HCT116 (cell line): ENCODE data around the gene CA10. TPM values are rescaled to one million over a fixed set of nuclear protein-coding genes. Genes with fewer than 3 reads are reported as not detected.

Experiments used
- ATAC-seq: fragments of 200-7000 bp; cut with Tn5 transposase; 2 replicates; pipeline ENCODE4 v1.9.1; 2020; ENCODE audit warnings: mild to moderate bottlenecking, moderate library complexity
- BruUV-seq: library from RNA; stranded (reverse); fragments of 400-500 nt; replicated peaks from 2 replicates; lab custom pipeline; 2021; lab: Mats Ljungman, UMichigan
- CTCF ChIA-PET: fragments of 300-600 bp; sonication (Branson Sonifier 250); formaldehyde crosslinking; loops from one replicate; lab custom pipeline; 2021; ENCODE audit warnings: antibody characterized with exemption; lab: Charles Lee
- POLR2A ChIA-PET: fragments of 300-600, 350-600 bp; sonication (Branson Sonifier 250); formaldehyde crosslinking; loops from one replicate; lab custom pipeline; 2021; ENCODE audit warnings: antibody characterized with exemption; lab: Charles Lee
- RAD21 ChIA-PET, 2 experiments: fragments of 300-600 bp; sonication (Branson Sonifier 250); formaldehyde crosslinking; loops; one replicate each; lab custom pipeline; 2023; ENCODE audit warnings: low total read pairs in 2 of 2; ENCODE audit not compliant: uncharacterized antibody in 2 of 2, unreplicated experiment in 2 of 2, low non-redundant PET in 1 of 2; lab: Charles Lee
- DNase-seq: peaks from one replicate; pipeline ENCODE4 v3.0.0-alpha.2; 2010; ENCODE audit warnings: low read depth, low spot score
- H2AFZ ChIP-seq: fragments of 200-600 bp; shearing (Covaris generic), sonication (generic); 2 replicates; pipeline ENCODE4 v1.6.1; 2017; ENCODE audit warnings: low read depth, mixed run types, mixed read lengths, antibody characterized with exemption, low read length; ENCODE audit not compliant: poor library complexity, severe bottlenecking
- H3K27ac ChIP-seq: 2 replicates; pipeline ENCODE4 v1.5.1; 2012; ENCODE audit warnings: low read depth, low read length
- H3K27me3 ChIP-seq: fragments of 200-600 bp; sonication (generic); 2 replicates; pipeline ENCODE4 v1.6.1; 2016; ENCODE audit warnings: mixed run types, low read length, mixed read lengths; ENCODE audit not compliant: insufficient read depth
- H3K36me3 ChIP-seq, 2 experiments: fragments of 200-500 bp in 1 of 2; fragments of 200-600 bp in 1 of 2; sonication (Bioruptor generic) in 1 of 2; sonication (generic) in 1 of 2; 2 replicates each; pipeline versions ENCODE4 v1.5.1 to v1.6.1; 2014 to 2016; ENCODE audit warnings: low read length in 2 of 2, inconsistent platforms in 1 of 2, mixed read lengths in 1 of 2, mixed run types in 1 of 2; ENCODE audit not compliant: insufficient read depth in 2 of 2, control insufficient read depth in 1 of 2
- H3K4me1 ChIP-seq, 2 experiments: fragments of 200-600 bp in 1 of 2; sonication (generic) in 1 of 2; 2 replicates each; pipeline versions ENCODE4 v1.5.1 to v1.6.1; 2012 to 2017; ENCODE audit warnings: low read length in 2 of 2, inconsistent platforms in 1 of 2, mild to moderate bottlenecking in 1 of 2, mixed read lengths in 1 of 2, mixed run types in 1 of 2, moderate library complexity in 1 of 2; ENCODE audit not compliant: insufficient read depth in 2 of 2, control insufficient read depth in 1 of 2
- H3K4me2 ChIP-seq: fragments of 200-600 bp; sonication (generic); 2 replicates; pipeline ENCODE4 v1.6.1; 2017; ENCODE audit warnings: mixed run types, low read length, mixed read lengths
- H3K4me3 ChIP-seq, 2 experiments: fragments of 200-600 bp in 1 of 2; sonication (generic) in 1 of 2; replicated peaks in 1 of 2; 2 replicates each; pipeline ENCODE4 v1.5.1; 2011 to 2016; ENCODE audit warnings: low read length in 2 of 2, control low read depth in 1 of 2, low read depth in 1 of 2, mild to moderate bottlenecking in 1 of 2, mixed read lengths in 1 of 2, mixed run types in 1 of 2
- H3K79me2 ChIP-seq: fragments of 200-600 bp; sonication (generic); 2 replicates; pipeline ENCODE4 v1.6.1; 2017; ENCODE audit warnings: mild to moderate bottlenecking, mixed run types, low read length, moderate library complexity, mixed read lengths; ENCODE audit not compliant: insufficient read depth
- H3K9ac ChIP-seq: fragments of 200-600 bp; sonication (generic); 2 replicates; pipeline ENCODE4 v1.6.1; 2016; ENCODE audit warnings: low read length, mixed read lengths
- H3K9me2 ChIP-seq: fragments of 200-600 bp; sonication (generic), shearing (Covaris generic); 2 replicates; pipeline ENCODE4 v1.6.1; 2017; ENCODE audit warnings: mixed run types, mild to moderate bottlenecking, moderate library complexity; ENCODE audit not compliant: insufficient read depth
- H3K9me3 ChIP-seq, 2 experiments: fragments of 200-500 bp in 1 of 2; fragments of 200-600 bp in 1 of 2; sonication (Bioruptor generic) in 1 of 2; sonication (generic) in 1 of 2; 2 replicates each; pipeline ENCODE4 v1.6.1; 2014 to 2017; ENCODE audit warnings: low read length in 2 of 2, mixed read lengths in 2 of 2, inconsistent platforms in 1 of 2, low read depth in 1 of 2, mild to moderate bottlenecking in 1 of 2, mixed run types in 1 of 2, moderate library complexity in 1 of 2; ENCODE audit not compliant: control insufficient read depth in 1 of 2, insufficient read depth in 1 of 2
- H4K20me1 ChIP-seq: fragments of 200-600 bp; sonication (generic), shearing (Covaris generic); 2 replicates; pipeline ENCODE4 v1.6.1; 2017; ENCODE audit warnings: mixed run types, mild to moderate bottlenecking, moderate library complexity; ENCODE audit not compliant: insufficient read depth
- ATF3 ChIP-seq: IDR thresholded peaks from 2 replicates; pipeline ENCODE4 v1.6.1; 2012
- CBX3 ChIP-seq: IDR thresholded peaks from 2 replicates; pipeline ENCODE4 v1.6.1; 2012; ENCODE audit warnings: low read depth
- ELF1 ChIP-seq: IDR thresholded peaks from 2 replicates; pipeline ENCODE4 v1.6.1; 2012; ENCODE audit warnings: low read depth, borderline replicate concordance
- EZH2 ChIP-seq: fragments of 200-600 bp; sonication (generic); IDR thresholded peaks from 2 replicates; pipeline ENCODE4 v1.6.1; 2017; ENCODE audit warnings: antibody characterized with exemption, mixed run types
- JUND ChIP-seq: IDR thresholded peaks from 2 replicates; pipeline ENCODE4 v1.6.1; 2012
- MAX ChIP-seq: IDR thresholded peaks from 2 replicates; pipeline ENCODE4 v1.6.1; 2012
- POLR2A ChIP-seq: IDR thresholded peaks from 2 replicates; pipeline ENCODE4 v1.7.0; 2011; ENCODE audit warnings: borderline replicate concordance; ENCODE audit not compliant: insufficient read depth, insufficient read length; ENCODE audit errors: extremely low read depth
- POLR2AphosphoS5 ChIP-seq: IDR thresholded peaks from 2 replicates; pipeline ENCODE4 v1.6.1; 2011; ENCODE audit warnings: mild to moderate bottlenecking, low read depth, low read length, moderate library complexity
- RAD21 ChIP-seq: IDR thresholded peaks from 2 replicates; pipeline ENCODE4 v1.6.1; 2012; ENCODE audit warnings: low read depth, mild to moderate bottlenecking
- REST ChIP-seq: IDR thresholded peaks from 2 replicates; pipeline ENCODE4 v1.6.1; 2012; ENCODE audit warnings: low read depth
- SIN3A ChIP-seq: IDR thresholded peaks from 2 replicates; pipeline ENCODE4 v1.6.1; 2012; ENCODE audit warnings: low read depth
- SRF ChIP-seq: IDR thresholded peaks from 2 replicates; pipeline ENCODE4 v1.6.1; 2012; ENCODE audit warnings: low read depth
- TCF7L2 ChIP-seq: IDR thresholded peaks from 2 replicates; pipeline ENCODE4 v1.7.0; 2011; ENCODE audit warnings: borderline replicate concordance, inconsistent platforms; ENCODE audit not compliant: insufficient read depth, insufficient read length; ENCODE audit errors: extremely low read depth
- YY1 ChIP-seq: IDR thresholded peaks from 2 replicates; pipeline ENCODE4 v1.6.1; 2011; ENCODE audit warnings: low read length, low read depth, moderate library complexity, mild to moderate bottlenecking; ENCODE audit not compliant: insufficient replicate concordance; ENCODE audit errors: extremely low read depth
- ZBTB33 ChIP-seq: IDR thresholded peaks from 2 replicates; pipeline ENCODE4 v1.6.1; 2011; ENCODE audit warnings: mild to moderate bottlenecking, low read length, moderate library complexity; ENCODE audit not compliant: insufficient replicate concordance; ENCODE audit errors: extremely low read depth
- ZNF274 ChIP-seq: fragments of 200-500 bp; sonication (Bioruptor generic); IDR thresholded peaks from 2 replicates; pipeline ENCODE4 v1.6.1; 2014; ENCODE audit warnings: mild to moderate bottlenecking, low read depth, low read length, inconsistent platforms
- intact Hi-C: fragments of 100-400 bp; cut with micrococcal nuclease; formaldehyde crosslinking; loops from 2 replicates; pipeline ENCODE4 v1.10.0; 2022
- total RNA-seq: library from RNA; stranded (reverse); gene quantifications from one replicate; pipeline ENCODE4 v1.2.1, GENCODE V29; 2021; ENCODE audit not compliant: unreplicated experiment
- TF ChIP-seq, protein P1 (sequence below), 3 experiments: fragments of 200-600 bp in 1 of 3; sonication (generic) in 1 of 3; IDR thresholded peaks in 2 of 3; conservative IDR thresholded peaks in 1 of 3; 2 replicates each; pipeline ENCODE4 v1.5.1; 2012 to 2017; ENCODE audit warnings: low read depth in 2 of 3, low read length in 2 of 3, antibody characterized with exemption in 1 of 3, borderline replicate concordance in 1 of 3, control low read depth in 1 of 3, mild to moderate bottlenecking in 1 of 3, mixed read lengths in 1 of 3, mixed run types in 1 of 3, moderate library complexity in 1 of 3; ENCODE audit not compliant: insufficient read depth in 1 of 3

CA10 gene
- total RNA-seq, 1 experiment from 2014 or later = not detected

- ATAC-seq (peak; percentile 99), DNase-seq (peak; percentile 68)
- no peak overlapping the region for H3K4me2 ChIP-seq
- no peak overlapping the region for H2AFZ ChIP-seq
- no peaks in the 10 kb centered on the region for H3K79me2 ChIP-seq
- H3K4me1 ChIP-seq = no peaks in the 10 kb centered on the region
- intact Hi-C loops = loop anchor here (1.0 kb wide), 2 partner anchors 342 to 393 kb away; no protein-coding TSS in a partner anchor
- no peaks in the 10 kb centered on the region for H3K9me3 ChIP-seq
- H3K27ac ChIP-seq = no peak overlapping the region
- RAD21 ChIA-PET = interaction anchor here (0.7 to 1.1 kb wide), 2 partner anchors 342 to 393 kb away, joined by 3 to 4 read pairs; no protein-coding TSS in a partner anchor
- no peaks in the 10 kb centered on the region for H3K9me2 ChIP-seq
- POLR2A ChIA-PET = no interaction called here
- H3K36me3 ChIP-seq = no peaks in the 10 kb centered on the region
- TF ChIP-seq ZBTB33 (no peak), REST (no peak), ATF3 (no peak), ZNF274 (no peak), RAD21 (peak; percentile 82), MAX (no peak), JUND (no peak), YY1 (no peak), ELF1 (no peak), POLR2AphosphoS5 (no peak), CBX3 (no peak), TCF7L2 (no peak), SIN3A (no peak), EZH2 (no peak), SRF (no peak), POLR2A (no peak)
- TF ChIP-seq, protein P1, sequence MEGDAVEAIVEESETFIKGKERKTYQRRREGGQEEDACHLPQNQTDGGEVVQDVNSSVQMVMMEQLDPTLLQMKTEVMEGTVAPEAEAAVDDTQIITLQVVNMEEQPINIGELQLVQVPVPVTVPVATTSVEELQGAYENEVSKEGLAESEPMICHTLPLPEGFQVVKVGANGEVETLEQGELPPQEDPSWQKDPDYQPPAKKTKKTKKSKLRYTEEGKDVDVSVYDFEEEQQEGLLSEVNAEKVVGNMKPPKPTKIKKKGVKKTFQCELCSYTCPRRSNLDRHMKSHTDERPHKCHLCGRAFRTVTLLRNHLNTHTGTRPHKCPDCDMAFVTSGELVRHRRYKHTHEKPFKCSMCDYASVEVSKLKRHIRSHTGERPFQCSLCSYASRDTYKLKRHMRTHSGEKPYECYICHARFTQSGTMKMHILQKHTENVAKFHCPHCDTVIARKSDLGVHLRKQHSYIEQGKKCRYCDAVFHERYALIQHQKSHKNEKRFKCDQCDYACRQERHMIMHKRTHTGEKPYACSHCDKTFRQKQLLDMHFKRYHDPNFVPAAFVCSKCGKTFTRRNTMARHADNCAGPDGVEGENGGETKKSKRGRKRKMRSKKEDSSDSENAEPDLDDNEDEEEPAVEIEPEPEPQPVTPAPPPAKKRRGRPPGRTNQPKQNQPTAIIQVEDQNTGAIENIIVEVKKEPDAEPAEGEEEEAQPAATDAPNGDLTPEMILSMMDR (IDR thresholded peaks at IDR 0.05 in 2 of 3, conservative IDR thresholded peaks at IDR 0.05 in 1 of 3; ENCODE audit: borderline replicate concordance in 1 of 3, insufficient read depth in 1 of 3, low read depth in 2 of 3, low read length in 2 of 3) = peak; percentile 53 to 98 (median 96); a peak in 5 of 6 replicates
- CTCF ChIA-PET = interaction anchor here (0.6 to 1.7 kb wide), 10 partner anchors 10 to 466 kb away, joined by 3 to 11 read pairs (median 5); no protein-coding TSS in a partner anchor
- BruUV-seq = no TSS peak
- H3K9ac ChIP-seq = no peak overlapping the region
- H3K4me3 ChIP-seq = no peak overlapping the region
- H4K20me1 ChIP-seq = no peaks in the 10 kb centered on the region
- H3K27me3 ChIP-seq = peaks cover 11% of the 10 kb centered on the region; the same call in 1 of the 2 replicates
Observed at GRCh38 chr17:51764387-51764971, 394.0 kb downstream of the CA10 start.
